Testis (tissue), 3 donors: Measurements from ENCODE around the gene STYXL2. TPM values are rescaled to one million over a fixed set of nuclear protein-coding genes. Genes with fewer than 3 reads are reported as not detected.

ENCODE experiments used
- DNase-seq: peaks from one replicate; pipeline ENCODE4 v3.0.0-alpha.2; 2019
- H3K27ac ChIP-seq, 2 donors: fragments of 200-600 bp; sonication (generic); one replicate each; pipeline ENCODE4 v1.5.1; 2019
- H3K27me3 ChIP-seq: fragments of 200-600 bp; sonication (generic); one replicate; pipeline ENCODE4 v1.5.1; 2019
- H3K36me3 ChIP-seq: fragments of 200-600 bp; sonication (generic); one replicate; pipeline ENCODE4 v1.5.1; 2017; ENCODE audit warnings: low read depth; ENCODE audit errors: missing control alignments
- H3K4me1 ChIP-seq: fragments of 200-600 bp; sonication (generic); one replicate; pipeline ENCODE4 v1.5.1; 2019
- H3K4me3 ChIP-seq, 2 donors: fragments of 200-600 bp; sonication (generic); one replicate each; pipeline ENCODE4 v1.5.1; 2017 to 2019
- H3K9me3 ChIP-seq: fragments of 200-600 bp; sonication (generic); one replicate; pipeline ENCODE4 v1.5.1; 2017
- POLR2A ChIP-seq: fragments of 450-650 bp; IDR thresholded peaks from one replicate; pipeline ENCODE4 v1.6.1; 2017; ENCODE audit warnings: antibody characterized with exemption, mild to moderate bottlenecking, moderate library complexity
- WGBS, 2 donors: methylation state at CpG; one replicate each; pipeline ENCODE4 v1.1.5; 2018; 5-methylcytosine and 5-hydroxymethylcytosine counted together
- intact Hi-C: fragments of 100-400 bp; cut with DNase I; formaldehyde crosslinking; loops from one replicate; pipeline ENCODE4 v1.15.1; 2023; ENCODE audit warnings: low total_unique reads
- polyA plus RNA-seq: library from polyadenylated mRNA; stranded (reverse); fragments of 350-450 nt; fragmentation: Illumina TruSeq; extraction: RNeasy Lipid Tissue Mini Kit (QIAGEN cat#74804); gene quantifications from one replicate; pipeline ENCODE4 v1.2.3, GENCODE V29; 2014; ENCODE audit warnings: low read depth, low replicate concordance; ENCODE audit not compliant: insufficient read depth
- total RNA-seq, 2 donors: library from RNA; depleted of rRNA; stranded (reverse); fragments of >200 nt; gene quantifications; one replicate each; pipeline ENCODE4 v1.2.3, GENCODE V29; 2016
- TF ChIP-seq, protein P1 (sequence below), 3 experiments: fragments of 450-650 bp in 2 of 3; fragments of 200-600 bp in 1 of 3; sonication (generic) in 1 of 3; IDR thresholded peaks; one replicate each; pipeline ENCODE4 v1.5.1; 2016 to 2019; ENCODE audit warnings: antibody characterized with exemption in 3 of 3, mild to moderate bottlenecking in 2 of 3, moderate library complexity in 1 of 3

Gene STYXL2
- total and polyA plus RNA-seq, 3 donors from 2014 or later: 0.19 to 1.0 (median 0.99) TPM

GRCh38 chr1:167132301-167133010, 38.6 kb downstream of the STYXL2 start:
- intact Hi-C loops: no loop called here
- WGBS, 2 donors: 89% methylated on average over 8 of the region's 8 CpGs
- TF ChIP-seq, protein P1, sequence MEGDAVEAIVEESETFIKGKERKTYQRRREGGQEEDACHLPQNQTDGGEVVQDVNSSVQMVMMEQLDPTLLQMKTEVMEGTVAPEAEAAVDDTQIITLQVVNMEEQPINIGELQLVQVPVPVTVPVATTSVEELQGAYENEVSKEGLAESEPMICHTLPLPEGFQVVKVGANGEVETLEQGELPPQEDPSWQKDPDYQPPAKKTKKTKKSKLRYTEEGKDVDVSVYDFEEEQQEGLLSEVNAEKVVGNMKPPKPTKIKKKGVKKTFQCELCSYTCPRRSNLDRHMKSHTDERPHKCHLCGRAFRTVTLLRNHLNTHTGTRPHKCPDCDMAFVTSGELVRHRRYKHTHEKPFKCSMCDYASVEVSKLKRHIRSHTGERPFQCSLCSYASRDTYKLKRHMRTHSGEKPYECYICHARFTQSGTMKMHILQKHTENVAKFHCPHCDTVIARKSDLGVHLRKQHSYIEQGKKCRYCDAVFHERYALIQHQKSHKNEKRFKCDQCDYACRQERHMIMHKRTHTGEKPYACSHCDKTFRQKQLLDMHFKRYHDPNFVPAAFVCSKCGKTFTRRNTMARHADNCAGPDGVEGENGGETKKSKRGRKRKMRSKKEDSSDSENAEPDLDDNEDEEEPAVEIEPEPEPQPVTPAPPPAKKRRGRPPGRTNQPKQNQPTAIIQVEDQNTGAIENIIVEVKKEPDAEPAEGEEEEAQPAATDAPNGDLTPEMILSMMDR (IDR thresholded peaks at IDR 0.05): no peak
- no peak for TF ChIP-seq POLR2A
- H3K36me3 ChIP-seq: no peaks in the 10 kb centered on the region
- H3K27ac ChIP-seq: no peak overlapping the region
- DNase-seq: no peak
- H3K4me3 ChIP-seq: no peak overlapping the region
- peaks cover 21% of the 10 kb centered on the region for H3K4me1 ChIP-seq
- no peaks in the 10 kb centered on the region for H3K27me3 ChIP-seq
- H3K9me3 ChIP-seq: no peaks in the 10 kb centered on the region

DNA sequence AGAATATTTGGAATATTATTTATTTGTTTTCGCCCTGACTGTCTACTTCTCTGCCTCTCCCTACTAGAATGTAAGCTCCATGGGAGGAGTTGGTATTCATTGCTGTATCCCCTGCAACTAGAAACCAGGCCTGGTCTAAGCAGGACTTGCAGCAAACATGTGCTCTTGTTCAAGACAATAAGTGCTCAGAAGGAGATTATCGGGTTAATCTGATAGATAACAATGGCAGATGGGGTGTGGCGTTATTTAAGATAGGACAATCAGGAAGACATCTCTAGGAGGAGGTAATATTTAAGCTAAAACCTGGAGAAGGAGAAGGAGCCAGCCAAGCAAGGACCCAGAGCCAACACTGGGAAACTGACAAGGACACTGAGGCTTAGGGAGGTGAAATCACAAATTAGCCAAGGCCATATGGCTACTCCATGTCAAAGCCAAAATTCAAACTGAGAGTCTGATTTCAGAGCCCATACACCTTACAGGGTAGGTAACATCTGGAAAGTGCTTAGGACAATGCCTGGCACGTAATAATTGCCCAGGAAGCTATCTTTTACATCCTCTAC, 41.5 kb downstream of the STYXL2 start:
- no peak for DNase-seq
- H3K9me3 ChIP-seq: no peaks in the 10 kb centered on the region
- no peak overlapping the region for H3K4me3 ChIP-seq
- H3K27me3 ChIP-seq: no peaks in the 10 kb centered on the region
- peak overlapping the region in 1 of 2 donors; percentile 54 for H3K27ac ChIP-seq
- H3K4me1 ChIP-seq: peaks cover 22% of the 10 kb centered on the region
- TF ChIP-seq, protein P1 (IDR thresholded peaks at IDR 0.05): no peak
- TF ChIP-seq POLR2A: no peak
- WGBS, 2 donors: 80 to 88% methylated on average over 4 of the region's 4 CpGs
- intact Hi-C loops: no loop called here
- no peaks in the 10 kb centered on the region for H3K36me3 ChIP-seq

- H3K27me3 ChIP-seq: no peaks in the 10 kb centered on the region
- H3K4me1 ChIP-seq: peaks cover 22% of the 10 kb centered on the region
- intact Hi-C loops: no loop called here
- peak; percentile 30 for DNase-seq
- 17 to 25% methylated on average over 2 of the region's 2 CpGs for WGBS, 2 donors
- H3K36me3 ChIP-seq: no peaks in the 10 kb centered on the region
- TF ChIP-seq, protein P1 (IDR thresholded peaks at IDR 0.05): no peak
- TF ChIP-seq POLR2A: no peak
- no peaks in the 10 kb centered on the region for H3K9me3 ChIP-seq
- peak overlapping the region in 1 of 2 donors; percentile 54 for H3K27ac ChIP-seq
- no peak overlapping the region for H3K4me3 ChIP-seq
Observed at GRCh38 chr1:167136191-167136614, 42.3 kb downstream of the STYXL2 start.

DNA sequence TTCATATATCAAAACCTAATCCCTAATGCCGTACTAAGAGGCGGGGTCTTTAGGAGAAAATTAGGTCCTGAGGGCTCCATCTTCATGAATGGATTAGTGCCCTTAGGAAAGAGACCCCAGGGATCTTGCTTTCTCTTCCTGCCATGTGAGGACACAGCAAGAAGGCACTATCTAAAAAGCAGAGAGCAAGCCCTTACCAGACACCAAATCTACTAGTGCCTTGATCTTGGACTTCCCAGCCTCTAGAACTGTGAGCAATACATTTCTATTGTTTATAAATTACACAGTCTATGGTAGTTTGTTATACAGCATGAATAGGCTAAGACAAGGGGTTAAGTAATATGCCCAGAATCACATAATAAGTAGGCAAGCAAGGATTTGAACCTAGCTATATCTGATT, 42.9 kb downstream of the STYXL2 start:
- Histone ChIP-seq H3K4me3 (no peak overlapping the region), H3K27ac (no peak overlapping the region), H3K9me3 (no peaks in the 10 kb centered on the region), H3K36me3 (no peaks in the 10 kb centered on the region), H3K4me1 (peaks cover 22% of the 10 kb centered on the region), H3K27me3 (no peaks in the 10 kb centered on the region)
- intact Hi-C loops: no loop called here
- DNase-seq: no peak
- TF ChIP-seq, protein P1 (IDR thresholded peaks at IDR 0.05): no peak
- TF ChIP-seq POLR2A: no peak
- 81 to 95% methylated on average over 2 of the region's 2 CpGs for WGBS, 2 donors
